Mucosa of gallbladder (tissue), 1 donor: ENCODE measurements around the gene RWDD3. TPM values are rescaled to one million over a fixed set of nuclear protein-coding genes. Genes with fewer than 3 reads are reported as not detected.

Experiments used
- DNase-seq: peaks from one replicate; pipeline ENCODE4 v3.0.0-alpha.2; 2020; ENCODE audit warnings: low spot score
- total RNA-seq: library from RNA; stranded (reverse); gene quantifications from one replicate; pipeline ENCODE4 v1.2.1, GENCODE V29; 2021
- donor health status: DM: no; HTN: no; CAD: no.

Gene RWDD3
- total RNA-seq, 1 donor from 2014 or later = 18.8 TPM

DNA sequence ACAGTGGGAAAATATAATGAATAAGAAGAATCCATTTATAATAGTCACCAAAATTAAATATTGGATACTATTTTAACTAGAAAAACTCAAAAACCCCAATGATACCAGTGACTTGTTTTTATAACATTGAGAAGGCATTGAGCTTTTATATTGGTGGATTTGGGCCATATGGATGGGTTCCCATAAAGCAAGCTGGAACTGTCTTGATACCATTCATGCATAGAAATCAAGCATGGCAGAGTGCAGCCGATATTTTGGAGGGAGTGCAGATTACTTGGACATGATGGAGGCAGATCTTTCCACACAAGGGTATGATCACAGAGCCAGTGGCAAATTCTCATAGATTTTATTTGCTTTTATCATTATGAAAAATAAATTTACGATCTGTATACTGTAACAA, 3.8 kb upstream of the RWDD3 start:
- no peak for DNase-seq

DNA sequence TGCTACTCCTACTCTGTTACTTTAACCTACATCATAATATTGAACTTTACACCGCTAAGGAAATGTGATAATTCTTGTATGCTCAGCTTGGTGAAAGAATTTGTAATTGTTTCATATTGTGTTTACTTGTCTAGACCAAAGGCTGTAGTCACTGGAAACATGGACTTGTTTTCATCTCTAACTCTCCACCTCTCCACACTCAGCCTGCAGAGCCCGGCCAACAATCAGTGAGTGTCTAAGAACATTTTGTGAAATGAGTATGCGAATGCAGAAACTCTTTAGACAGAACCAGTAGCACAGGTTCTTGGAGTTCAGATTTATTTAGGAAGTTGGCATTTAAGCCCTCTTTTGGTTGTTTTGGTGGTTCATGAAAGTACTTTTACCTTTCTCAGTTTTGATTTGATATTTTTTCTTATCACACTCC, 3.2 kb upstream of the RWDD3 start:
- no peak for DNase-seq

DNA sequence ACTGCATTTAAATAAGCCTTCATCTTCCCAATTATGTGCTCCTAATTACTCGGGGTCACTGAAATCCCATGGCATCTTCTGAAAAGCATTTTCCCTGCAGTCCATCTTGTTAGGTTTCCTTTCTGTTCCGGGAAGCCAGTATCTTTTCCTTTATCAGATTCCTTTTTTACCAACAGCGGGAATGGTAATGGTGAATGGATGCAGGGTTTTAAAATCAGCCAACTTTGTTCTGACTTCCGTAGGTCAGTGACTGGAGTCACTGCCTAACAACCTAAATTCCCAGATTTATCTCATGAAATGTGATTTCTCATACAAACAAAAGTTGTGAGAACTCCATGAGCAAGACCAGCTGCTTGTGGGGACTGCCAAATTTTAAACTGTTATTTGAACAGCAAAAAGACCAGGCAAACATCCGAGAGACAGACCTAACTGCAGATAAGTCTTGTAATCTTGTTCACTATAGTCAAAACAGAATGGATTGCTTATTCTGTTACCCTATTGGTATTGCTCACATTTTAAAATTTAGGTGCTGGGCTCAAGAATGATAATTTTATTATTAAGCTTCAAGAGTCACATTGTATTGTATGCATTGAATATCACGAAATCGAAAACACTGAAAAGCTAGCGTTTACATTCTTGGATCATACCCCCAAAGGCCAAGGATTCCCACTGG, 1.2 kb upstream of the RWDD3 start:
- DNase-seq = peak; percentile 19

DNA sequence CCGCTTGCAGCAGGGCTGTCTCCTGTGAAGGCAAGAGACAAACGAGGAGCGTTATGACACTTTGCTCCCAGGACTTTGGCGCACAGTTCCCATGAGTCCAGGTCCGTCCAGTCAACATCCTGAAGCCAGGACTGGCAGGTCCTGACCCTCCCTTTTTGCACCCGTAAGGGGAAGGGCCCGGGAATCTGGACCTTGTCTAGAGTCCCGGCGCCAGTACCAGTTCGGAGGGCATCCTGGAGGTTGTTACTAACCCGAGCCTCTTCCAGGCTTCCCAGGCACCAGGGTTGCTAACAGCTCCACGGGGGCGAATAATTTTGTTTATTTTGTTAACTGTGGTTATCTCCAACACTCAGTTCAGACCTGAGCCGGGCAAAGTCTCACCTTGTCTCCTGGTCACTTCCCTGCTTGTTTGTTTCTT, 682 bp upstream of the RWDD3 start:
- DNase-seq = peak; percentile 30

DNA sequence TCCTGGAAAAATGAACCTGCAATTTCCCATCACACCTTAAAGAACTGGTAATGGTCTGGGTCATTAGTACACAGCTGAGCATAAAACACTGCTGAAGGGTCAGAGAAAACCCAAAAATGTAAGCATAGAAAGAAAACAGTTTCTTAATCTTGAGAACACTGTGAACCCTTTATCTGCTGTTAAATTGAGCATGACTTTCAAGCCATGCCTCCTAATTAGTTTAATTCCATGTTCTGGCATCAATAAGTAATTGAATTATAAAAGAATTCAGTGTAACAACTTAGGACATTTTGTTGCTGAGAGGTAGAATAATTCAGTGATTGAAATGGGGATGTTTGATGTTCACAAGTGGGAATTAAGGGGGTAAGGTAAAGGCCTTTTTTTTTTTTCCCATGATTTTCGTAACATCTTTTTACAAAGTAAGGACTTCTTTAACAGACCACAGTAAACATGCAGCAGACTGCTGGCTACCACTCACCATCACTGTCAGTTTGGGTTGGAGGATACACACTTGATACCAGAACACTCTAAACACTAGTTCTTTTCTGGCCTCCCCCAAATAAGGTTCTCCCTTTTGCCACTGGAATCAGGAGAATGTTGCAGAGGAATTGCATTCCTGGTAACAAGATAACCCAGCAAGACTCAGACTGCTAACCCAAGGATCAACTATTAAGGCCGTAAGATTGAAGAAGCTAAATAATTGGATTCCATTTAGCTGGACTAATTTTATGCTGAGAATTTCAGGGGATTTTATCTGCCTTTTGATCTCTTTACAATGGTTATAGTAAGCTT, 3.0 kb downstream of the RWDD3 start:
- DNase-seq = no peak

DNA sequence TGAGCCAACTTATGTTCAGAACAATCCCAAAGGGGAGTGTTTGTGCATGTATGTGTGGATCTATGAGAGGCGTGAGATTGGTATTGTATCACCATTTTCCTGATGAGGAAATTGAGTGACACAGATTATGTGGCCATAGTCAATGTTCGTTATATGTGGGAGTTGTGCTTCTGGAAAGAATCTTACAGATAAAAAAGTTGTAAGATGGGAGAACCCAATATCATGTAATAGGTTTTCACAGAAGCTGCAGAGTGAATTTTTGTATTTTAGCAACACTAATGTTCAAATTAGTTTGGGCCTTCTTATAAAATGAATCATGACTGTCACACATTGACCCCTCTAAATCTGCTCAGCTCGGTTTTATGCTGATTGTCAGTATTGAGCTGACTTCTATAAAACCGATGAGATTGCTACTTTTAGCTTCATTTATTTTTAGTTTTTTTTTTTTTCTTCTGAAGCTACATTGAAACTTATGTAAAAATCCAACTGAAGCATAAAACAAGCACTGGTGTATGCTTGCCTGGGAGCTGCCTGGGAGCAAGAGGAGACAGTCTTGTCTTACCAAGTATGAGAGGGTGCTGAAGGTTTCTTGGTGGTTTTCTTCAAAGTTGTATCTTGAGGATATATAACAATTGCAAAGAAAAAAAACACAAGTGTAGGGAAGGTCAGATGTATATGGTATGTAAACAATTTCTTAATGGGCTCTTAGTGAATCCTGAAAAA, 4.1 kb downstream of the RWDD3 start:
- DNase-seq = no peak

DNA sequence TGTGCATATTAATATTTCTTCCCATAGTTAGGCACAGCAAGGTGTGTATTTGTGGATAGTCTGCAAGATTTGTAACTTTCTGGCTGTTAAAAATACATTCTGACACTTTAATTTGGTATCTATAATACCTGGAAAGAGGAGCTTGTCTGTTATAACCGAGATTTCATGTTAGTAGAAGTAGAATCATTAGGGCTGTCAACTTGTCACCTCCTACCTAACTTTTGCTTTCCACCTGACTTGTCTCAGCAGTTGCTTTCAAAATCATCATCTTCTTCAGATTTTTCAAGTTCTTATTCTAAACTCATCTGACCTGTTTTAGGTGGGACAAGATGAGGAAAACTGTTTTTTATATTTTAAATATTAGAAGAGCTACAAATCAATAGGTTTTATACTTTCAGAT, 11.0 kb downstream of the RWDD3 start:
- no peak for DNase-seq

DNA sequence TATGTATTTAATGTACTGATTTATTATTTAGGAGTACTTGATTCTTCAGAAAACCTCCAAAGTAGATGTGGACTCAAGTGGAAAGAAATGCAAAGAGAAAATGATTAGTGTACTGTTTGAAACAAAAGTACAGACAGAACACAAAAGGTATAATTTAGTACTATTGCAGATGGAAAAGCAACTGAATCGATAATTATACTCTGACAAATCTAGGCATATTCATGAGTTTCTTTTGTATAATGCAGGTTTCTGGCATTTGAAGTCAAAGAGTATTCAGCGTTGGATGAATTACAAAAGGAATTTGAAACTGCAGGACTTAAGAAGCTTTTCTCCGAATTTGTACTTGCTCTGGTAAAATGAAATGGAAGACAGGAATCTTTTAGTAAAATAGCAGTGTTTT, 12.5 kb downstream of the RWDD3 start:
- DNase-seq = no peak

DNA sequence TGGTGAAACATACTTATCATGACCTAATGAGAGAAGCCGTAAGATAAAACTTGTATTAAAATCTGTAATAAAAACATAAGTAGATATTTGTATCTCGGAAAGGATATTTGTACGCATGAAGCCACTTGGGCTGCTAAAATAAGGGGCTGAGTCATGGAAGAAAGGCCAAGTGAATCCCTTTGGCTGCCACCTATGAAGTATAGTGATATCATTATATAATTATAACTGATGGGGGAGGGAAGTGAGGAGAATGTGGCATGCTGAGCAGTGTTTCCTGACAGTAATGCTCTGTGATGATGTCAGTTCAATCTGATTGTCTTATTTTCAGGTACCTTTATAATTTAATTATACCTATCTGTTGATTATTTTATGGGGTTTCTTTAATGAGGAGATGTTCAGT, 13.6 kb downstream of the RWDD3 start:
- DNase-seq = no peak

DNA sequence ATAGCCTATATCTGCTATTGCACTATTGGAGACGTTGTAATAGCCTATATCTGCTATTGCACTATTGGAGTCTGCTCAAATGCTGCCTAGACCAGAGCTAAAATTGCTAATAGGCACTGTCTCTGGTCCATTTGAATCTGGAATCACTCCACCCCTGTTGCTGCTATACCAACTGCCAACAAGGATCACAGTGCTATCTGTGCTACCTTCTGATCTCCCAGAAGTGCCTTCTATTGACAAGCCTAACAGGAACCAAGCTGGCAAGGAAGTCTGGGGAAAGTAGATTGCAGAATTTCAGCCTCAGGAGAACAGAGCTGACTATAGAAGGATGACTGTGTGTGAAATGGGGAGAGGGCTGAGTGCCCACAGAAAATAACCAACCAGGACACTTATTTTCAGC, 15.9 kb downstream of the RWDD3 start:
- DNase-seq = no peak

DNA sequence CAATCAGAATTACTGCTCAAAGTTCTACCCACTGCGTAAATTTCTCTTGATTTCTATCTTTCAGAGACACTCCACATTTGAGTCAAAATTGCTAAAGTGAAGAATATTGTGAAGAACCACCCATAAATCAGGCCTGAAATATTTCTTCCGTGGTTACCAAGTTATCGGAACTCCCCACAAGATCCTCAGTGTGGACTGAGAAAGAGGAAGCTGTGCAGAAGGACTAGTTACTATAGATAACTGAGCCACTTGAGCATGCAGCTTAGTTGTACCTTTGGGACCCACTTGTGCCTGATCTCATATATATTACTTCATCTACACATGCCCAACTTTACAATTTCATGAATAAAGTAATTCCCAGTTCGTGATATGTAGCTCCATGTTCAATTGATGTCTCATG, 18.4 kb downstream of the RWDD3 start:
- DNase-seq = no peak

DNA sequence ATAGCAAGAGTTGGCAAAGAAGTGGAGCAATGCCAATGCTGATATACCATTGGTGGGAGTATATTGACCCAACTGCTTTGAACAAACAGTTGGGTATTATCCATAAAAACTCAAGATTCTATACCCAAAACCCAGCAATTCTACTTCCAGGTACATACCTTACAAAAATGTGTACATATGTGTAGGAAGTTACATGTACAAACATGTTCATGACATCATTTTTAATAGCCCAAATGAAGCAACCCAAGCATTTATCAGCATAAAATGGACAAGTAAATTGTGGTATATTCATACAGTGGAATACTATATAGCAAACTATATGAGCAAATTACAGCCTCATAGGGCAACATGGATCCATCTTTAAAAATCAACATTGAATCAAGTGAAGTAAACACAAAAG, 20.9 kb downstream of the RWDD3 start:
- no peak for DNase-seq

DNA sequence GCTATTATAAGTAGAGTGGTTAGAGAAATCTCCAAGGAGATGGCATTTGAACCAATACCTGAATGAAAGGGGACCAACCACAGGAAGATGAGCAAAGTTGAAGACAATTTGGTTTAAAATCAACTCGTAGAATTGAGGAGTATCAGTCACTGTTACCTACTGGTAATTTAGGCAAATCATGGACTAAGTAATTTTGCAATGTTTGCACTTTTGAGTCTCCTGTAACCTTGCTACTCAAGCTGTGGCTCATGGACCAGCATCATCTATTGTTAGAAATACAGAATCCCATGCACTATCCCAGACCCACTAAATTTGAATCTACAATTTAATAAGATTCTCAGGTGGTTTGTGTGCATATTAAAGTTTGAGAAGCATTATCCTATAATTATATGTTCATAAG, 21.8 kb downstream of the RWDD3 start:
- DNase-seq = no peak

DNA sequence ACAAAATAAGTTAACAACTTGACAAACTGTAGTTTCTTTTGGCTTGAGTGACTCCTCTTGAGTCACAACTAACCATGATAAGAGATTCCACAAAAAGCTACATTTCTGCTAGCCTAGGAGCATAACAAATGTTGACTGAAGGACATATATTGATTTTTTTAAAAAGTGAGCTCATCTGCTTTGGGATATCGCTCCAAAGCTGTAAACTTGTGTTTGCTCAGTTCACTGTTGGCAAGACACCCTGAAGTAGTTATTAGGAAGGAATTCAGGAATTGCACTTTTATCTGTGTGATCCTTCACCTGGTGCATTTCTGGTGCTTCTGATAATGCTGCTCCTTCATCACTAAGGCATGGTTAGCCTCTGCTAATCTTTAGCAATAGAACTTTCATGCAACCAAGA, 23.7 kb downstream of the RWDD3 start:
- DNase-seq = no peak

DNA sequence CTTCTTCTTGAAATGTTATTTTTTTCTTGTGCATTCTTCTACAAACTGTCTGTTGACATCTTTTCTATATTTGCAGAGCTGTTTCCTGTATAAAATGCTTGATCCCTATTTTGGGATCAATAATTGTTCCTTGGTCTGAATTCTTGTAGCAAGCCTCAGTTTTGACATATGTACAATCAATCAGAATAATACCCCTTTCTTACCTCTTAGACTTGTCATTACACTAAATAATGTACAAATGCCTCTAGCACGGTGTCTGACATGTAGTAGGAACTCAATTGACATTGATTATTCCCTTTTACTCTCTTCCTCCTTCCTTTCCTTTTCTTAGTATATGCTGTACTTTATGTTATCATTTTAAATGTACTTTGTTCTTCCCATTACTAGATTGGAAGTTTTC, 25.2 kb downstream of the RWDD3 start:
- no peak for DNase-seq

DNA sequence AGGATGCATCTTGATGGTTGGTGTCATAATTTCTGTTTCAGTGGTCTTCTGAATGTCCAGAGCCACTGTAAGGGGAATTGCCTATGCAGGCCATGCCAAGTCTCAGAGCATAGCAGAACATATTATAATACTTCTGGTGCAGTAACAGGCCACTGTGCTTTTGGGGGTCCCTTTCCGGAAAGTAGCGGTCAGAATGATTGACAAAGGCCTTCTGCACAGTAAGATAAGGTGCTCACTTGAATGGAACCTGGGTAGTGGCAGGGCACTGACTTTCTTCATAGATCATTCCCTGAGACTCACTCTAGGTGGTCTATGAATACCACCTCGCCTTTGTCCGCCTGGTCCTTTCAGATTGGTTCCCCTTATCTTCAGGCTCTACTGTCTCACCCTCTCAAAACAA, 28.9 kb downstream of the RWDD3 start:
- DNase-seq = no peak

DNA sequence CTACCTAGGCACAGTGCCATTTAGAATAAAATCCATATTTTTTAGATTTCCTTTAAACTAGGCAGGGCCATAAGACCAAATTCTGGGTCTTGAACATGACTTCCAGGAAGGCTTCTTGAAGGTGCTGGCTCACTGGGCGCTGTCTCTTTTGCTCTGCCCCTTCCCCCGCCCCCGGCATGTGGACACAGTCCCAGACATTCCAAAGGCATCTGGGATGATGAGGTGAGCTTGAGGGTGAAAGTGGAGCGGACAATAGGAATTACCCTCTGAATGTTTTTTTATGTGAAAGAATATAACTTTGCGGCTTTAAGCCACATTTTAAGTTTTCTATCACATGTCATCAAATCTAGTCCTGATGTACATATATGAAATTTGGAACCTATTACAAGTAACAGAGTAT, 29.4 kb downstream of the RWDD3 start:
- no peak for DNase-seq

DNA sequence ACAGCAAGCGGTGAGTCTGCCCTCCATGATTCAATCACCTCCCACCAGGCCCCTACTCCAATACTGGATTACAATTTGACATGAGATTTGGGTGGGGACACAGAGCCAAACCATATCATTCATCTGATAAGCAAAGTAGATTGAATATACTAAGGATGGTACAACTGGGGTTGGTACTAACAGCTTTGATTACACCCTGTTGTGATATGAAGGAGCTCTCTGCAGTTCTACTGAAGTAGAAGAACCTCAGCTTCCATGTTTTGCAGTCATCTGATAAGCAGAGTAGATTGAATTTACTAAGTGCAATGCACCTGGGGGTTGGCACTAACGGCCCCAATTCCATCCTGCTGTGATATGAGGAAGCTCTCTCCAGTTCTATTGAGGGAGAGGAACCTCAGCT, 31.1 kb downstream of the RWDD3 start:
- DNase-seq = no peak

DNA sequence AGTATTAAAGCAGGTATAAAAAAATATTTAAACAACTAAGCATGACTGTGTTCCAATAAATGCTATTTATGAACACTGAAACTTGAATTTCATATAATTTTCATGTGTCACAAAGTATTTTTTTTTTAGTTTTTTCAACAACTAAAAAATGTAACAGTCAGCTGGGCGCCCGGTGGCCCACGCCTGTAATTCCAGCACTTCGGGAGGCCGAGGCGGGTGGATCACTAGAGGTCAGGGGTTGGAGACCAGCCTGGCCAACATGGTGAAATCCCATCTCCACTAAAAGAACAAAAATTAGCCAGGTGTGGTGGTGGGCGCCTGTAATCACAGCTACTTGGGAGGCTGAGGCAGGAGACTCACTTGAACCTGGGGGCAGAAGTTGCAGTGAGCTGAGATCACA, 42.4 kb downstream of the RWDD3 start:
- DNase-seq = no peak

DNA sequence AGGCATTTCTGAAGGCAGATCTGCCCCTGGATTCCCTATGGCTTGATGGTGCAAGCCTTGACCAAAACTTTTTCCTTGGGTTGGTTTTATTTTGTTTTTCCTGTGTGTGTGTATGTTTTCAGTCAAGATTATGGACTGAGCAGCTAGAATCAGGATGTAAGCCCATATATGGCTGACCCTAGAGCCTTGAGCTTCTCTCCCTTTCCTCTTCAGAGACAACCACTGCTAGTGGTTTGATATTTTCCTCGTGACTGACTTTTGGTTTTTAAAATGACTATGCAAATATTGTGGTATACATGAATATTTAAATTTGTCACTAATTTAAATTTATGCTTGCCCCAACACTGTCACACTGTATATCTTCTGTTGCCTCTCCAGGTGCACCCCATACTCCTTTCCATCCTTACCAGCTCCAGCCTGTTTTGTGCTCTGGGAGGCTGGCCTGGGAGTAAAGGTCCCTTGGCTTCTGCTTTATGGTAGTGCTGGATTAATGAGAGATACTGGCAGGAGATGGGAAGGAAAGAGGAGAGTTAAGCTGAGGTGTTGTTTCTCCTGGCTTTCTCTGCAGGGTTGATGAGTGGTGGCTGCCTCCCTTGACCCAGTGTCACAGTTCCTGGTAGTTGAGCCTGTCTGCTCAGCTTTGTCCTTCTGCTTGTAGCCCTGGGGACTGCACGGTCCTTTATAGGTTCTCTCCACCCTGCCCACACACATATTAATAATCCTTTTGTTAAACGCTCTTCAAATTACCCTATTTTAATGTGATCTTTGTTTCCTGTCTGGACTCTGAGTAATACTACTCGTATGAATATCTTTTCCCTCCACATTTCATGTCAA, 44.4 kb downstream of the RWDD3 start:
- no peak for DNase-seq

DNA sequence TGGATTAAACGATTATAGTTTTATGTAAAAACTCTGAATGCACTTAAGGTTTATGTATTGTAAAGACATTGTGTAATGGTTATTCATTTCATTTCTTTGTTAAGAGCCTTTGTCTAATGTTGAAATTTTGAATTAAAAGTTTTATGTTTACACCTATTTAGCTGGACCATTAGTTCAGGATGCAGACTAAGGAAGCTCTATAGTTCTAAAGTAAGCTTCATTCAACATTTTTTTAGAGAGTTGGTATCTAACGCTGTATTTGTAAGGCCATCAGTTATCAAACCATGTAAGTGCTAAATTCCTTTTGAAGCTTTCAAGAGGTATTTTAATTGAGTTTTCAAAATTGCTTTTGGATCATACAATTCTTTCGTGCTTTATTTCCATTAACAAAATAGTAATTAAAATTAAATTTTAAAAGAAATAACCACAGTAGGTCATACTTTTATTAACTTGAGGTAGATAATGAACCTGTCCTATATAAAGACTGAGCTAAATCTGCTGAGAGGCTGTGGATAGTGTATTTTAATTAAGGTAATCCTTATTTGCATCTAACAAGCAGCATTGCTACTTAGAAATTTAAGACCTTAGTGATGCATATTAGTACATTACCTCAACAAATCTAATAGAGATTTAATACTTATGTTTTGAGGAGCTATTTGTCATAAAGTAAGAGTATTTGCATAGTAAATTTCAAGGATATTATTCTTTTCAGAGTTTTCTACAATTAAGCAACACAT, 47.9 kb downstream of the RWDD3 start:
- no peak for DNase-seq
